Panc1 (cell line): ENCODE data around the gene SV2C.

Experiments used
- CTCF ChIP-seq: fragments of 450-650 bp; IDR thresholded peaks from 2 replicates; pipeline ENCODE4 v1.5.1; 2017; ENCODE audit warnings: mild to moderate bottlenecking
- POLR2AphosphoS5 ChIP-seq: IDR thresholded peaks from 2 replicates; pipeline ENCODE4 v1.6.1; 2012; ENCODE audit warnings: mild to moderate bottlenecking, low read depth, low read length, moderate library complexity

- no peak for TF ChIP-seq CTCF
- TF ChIP-seq POLR2AphosphoS5 = no peak
Measured at GRCh38 chr5:76134646-76135045, 51.5 kb downstream of the SV2C start.
